PFSK-1 (cell line): Measurements from ENCODE around the gene HECTD1.

Experiments
- FOXP2 ChIP-seq: optimal IDR thresholded peaks from 2 replicates; pipeline ENCODE3; 2011; ENCODE audit warnings: borderline replicate concordance, control low read depth, inconsistent platforms; ENCODE audit not compliant: insufficient read depth; ENCODE audit errors: extremely low read length, extremely low read depth
- POLR2AphosphoS5 ChIP-seq: IDR thresholded peaks from 2 replicates; pipeline ENCODE4 v1.6.1; 2012; ENCODE audit warnings: low read depth, mild to moderate bottlenecking, control low read depth, low read length, moderate library complexity
- SIN3A ChIP-seq: IDR thresholded peaks from 2 replicates; pipeline ENCODE4 v1.6.1; 2012; ENCODE audit warnings: mild to moderate bottlenecking, low read length, moderate library complexity, borderline replicate concordance; ENCODE audit not compliant: insufficient read depth
- TAF1 ChIP-seq: IDR thresholded peaks from 2 replicates; pipeline ENCODE4 v1.6.1; 2012; ENCODE audit warnings: low read length, control low read depth, borderline replicate concordance; ENCODE audit not compliant: insufficient read depth
- TF ChIP-seq, protein P1 (sequence below), 2 experiments: IDR thresholded peaks; 2 replicates each; pipeline versions ENCODE4 v1.6.1 to v1.8.0; 2011 to 2012; ENCODE audit warnings: low read depth in 2 of 2, low read length in 2 of 2, control low read depth in 1 of 2, inconsistent platforms in 1 of 2, mild to moderate bottlenecking in 1 of 2, moderate library complexity in 1 of 2; ENCODE audit not compliant: insufficient read depth in 1 of 2

Gene HECTD1

DNA sequence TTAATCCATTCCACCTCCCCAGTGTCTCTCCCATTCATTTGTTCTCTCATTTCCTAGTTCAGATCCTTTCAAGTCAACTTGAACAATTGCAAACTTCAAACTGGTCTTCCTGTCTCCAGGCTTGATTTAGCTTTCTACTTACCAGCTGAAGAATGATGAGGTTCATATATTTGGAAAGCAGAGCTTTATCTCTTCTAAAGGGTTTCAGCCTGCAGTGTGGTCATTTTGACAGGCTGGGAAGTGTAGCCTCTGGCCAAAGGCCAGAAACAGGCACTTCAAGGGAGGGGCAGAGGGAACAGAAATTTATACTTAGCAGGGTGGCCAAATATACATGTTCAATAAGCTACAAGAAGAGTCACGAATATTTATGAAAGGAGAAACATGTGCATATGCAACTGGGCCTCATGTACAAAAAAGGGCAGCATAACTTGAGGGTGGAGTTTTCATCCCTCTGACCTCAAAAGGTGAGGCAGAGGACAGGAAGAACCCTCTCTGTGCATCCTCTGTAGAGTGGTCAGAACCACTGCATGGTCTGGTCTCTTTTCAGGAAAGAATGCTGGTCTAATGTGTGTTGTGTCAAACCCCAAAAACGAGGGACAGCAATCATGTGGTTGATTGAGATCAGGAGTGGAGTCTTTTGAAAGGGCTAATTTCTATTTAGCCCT lies 34.0 kb upstream of the HECTD1 start:
- TF ChIP-seq TAF1 (no peak), FOXP2 (no peak), SIN3A (no peak), POLR2AphosphoS5 (no peak)
- TF ChIP-seq, protein P1, sequence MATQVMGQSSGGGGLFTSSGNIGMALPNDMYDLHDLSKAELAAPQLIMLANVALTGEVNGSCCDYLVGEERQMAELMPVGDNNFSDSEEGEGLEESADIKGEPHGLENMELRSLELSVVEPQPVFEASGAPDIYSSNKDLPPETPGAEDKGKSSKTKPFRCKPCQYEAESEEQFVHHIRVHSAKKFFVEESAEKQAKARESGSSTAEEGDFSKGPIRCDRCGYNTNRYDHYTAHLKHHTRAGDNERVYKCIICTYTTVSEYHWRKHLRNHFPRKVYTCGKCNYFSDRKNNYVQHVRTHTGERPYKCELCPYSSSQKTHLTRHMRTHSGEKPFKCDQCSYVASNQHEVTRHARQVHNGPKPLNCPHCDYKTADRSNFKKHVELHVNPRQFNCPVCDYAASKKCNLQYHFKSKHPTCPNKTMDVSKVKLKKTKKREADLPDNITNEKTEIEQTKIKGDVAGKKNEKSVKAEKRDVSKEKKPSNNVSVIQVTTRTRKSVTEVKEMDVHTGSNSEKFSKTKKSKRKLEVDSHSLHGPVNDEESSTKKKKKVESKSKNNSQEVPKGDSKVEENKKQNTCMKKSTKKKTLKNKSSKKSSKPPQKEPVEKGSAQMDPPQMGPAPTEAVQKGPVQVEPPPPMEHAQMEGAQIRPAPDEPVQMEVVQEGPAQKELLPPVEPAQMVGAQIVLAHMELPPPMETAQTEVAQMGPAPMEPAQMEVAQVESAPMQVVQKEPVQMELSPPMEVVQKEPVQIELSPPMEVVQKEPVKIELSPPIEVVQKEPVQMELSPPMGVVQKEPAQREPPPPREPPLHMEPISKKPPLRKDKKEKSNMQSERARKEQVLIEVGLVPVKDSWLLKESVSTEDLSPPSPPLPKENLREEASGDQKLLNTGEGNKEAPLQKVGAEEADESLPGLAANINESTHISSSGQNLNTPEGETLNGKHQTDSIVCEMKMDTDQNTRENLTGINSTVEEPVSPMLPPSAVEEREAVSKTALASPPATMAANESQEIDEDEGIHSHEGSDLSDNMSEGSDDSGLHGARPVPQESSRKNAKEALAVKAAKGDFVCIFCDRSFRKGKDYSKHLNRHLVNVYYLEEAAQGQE (IDR thresholded peaks at IDR 0.05; ENCODE audit: insufficient read depth in 1 of 2, low read depth in 2 of 2, low read length in 2 of 2), result no peak

DNA sequence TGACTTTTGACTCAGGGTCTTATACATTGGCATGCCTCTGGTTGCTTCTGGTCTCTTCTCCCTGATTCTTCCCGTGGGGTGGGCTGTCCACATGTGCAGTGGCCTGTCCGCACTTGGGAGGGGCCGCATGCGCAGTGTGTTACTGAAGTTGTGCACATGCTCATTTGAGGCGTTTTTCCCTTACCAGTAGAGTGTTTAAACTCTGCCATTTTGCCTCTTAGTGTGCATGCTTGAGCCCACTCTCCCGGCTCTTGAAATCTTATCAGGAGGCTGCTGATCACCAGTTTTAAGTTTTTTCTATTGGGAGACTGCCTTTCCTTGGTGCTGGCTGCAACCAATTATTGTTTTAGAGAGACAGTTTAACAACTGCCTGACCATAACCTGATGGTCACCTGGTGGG lies 32.1 kb upstream of the HECTD1 start:
- no peak for TF ChIP-seq TAF1
- no peak for TF ChIP-seq POLR2AphosphoS5
- no peak for TF ChIP-seq SIN3A
- TF ChIP-seq, protein P1 (IDR thresholded peaks at IDR 0.05; ENCODE audit: insufficient read depth in 1 of 2, low read depth in 2 of 2, low read length in 2 of 2), result no peak
- TF ChIP-seq FOXP2, result no peak

- TF ChIP-seq FOXP2 (no peak), SIN3A (no peak), POLR2AphosphoS5 (no peak), TAF1 (no peak)
- TF ChIP-seq, protein P1 (IDR thresholded peaks at IDR 0.05; ENCODE audit: insufficient read depth in 1 of 2, low read depth in 2 of 2, low read length in 2 of 2), result no peak
These were observed 27.9 kb upstream of the HECTD1 start for GRCh38 chr14:31235462-31235861.

- TF ChIP-seq SIN3A (no peak), POLR2AphosphoS5 (no peak), FOXP2 (no peak), TAF1 (no peak)
- TF ChIP-seq, protein P1 (IDR thresholded peaks at IDR 0.05; ENCODE audit: insufficient read depth in 1 of 2, low read depth in 2 of 2, low read length in 2 of 2), result no peak
These were observed 24.5 kb upstream of the HECTD1 start for GRCh38 chr14:31232081-31232480.
